ENCODE results near the gene RAMP2.
"Not testable (repeated sequence)": the region's sequence is repeated elsewhere in the genome, so short reads cannot be mapped to it uniquely, and the experiment has no call there.

The RAMP2 gene

DNA sequence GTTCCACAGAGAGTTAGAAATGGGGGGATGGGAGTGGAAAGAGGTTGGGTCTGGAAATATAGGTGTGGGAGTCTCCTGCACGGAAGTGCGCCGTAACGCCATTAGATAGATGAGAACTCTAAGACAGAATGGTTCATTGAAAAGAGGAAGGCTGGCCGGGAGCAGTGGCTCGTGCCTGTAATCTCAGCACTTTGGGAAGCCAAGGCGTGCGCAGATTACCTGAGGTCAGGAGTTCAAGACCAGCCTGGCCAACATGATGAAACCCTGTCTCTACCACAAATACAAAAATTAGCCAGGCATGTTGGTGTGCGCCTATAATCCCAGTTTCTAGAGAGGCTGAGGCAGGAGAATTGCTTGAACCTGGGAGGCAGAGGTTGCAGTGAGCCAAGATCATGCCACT is 7.0 kb downstream of the RAMP2 start:
- DNase-seq (ENCODE audit: extremely low read depth in 1 of 2, low read depth in 1 of 2), result not testable (repeated sequence)

DNA sequence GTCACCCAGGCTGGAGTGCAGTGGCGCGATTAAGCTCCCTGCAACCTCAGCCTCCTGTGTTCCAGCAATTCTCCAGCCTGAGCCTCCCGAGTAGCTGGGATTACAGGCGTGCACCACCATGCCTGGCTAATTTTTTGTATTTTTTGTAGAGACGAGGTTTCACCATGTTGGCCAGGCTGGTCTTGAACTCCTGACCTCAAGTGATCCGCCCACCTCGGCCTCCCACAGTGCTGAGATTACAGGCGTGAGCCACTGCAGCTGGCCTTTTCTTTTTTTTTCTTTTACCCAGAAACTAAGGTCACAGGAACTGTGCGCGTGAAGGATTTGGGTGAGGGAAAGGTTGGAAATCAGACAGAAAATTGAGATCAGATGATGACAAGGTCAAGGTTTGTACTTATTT is 8.9 kb downstream of the RAMP2 start:
- not testable (repeated sequence) for DNase-seq (ENCODE audit: extremely low read depth in 1 of 2, low read depth in 1 of 2)

DNA sequence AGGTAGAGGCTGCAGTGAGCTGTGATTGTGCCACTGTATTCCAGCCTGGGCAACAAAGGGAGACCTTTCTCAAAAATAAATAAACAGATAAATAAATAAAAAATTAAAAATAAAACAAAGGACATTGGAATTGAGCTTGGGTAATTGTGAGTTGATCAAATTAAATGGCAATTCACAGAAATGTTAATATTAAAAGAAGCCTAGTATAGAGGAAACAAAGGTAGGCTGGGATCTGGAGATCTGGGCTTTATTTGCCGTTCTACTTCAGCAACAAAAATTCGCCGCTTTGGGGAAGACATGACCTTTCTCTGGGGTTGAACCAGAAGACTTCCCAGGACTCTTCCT is 11.9 kb downstream of the RAMP2 start:
- no peak for DNase-seq (ENCODE audit: extremely low read depth in 1 of 2, low read depth in 1 of 2)

DNA sequence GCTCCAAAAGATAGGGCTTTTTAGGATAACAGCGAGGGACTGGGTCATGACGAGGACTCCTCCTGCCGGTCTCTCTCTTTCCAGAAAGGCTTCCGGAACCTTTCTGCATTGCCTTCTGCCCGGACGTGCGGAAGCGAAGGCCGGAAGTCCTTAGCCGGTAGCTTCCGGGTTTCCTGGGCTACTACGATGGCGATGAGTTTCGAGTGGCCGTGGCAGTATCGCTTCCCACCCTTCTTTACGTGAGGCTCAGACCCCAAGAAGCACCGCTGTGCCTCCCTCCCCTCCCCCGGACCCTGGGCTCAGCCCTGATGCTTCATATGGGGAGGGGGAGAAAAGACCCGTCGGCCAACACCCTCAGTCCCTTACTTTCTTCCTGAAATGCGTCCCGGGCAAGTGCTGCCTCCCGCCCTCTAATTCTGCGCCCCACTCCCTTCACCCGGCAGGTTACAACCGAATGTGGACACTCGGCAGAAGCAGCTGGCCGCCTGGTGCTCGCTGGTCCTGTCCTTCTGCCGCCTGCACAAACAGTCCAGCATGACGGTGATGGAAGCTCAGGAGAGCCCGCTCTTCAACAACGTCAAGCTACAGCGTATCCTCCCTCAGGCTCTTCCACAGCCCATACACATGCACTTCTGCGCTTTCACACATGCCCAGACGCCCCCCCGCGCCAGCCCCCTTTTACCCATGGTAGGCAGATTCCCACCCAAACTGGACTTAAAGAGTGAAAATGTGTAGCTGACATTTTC is 12.4 kb downstream of the RAMP2 start, which contains the start of gene VPS25:
Gene VPS25, plus strand, starts transcription at position 160 of the 746 bp plus-strand sequence. Its CDS starts 27 bp downstream, at position 187.
- DNase-seq (ENCODE audit: extremely low read depth in 1 of 2, low read depth in 1 of 2), result peak; percentile 39 to 55

DNA sequence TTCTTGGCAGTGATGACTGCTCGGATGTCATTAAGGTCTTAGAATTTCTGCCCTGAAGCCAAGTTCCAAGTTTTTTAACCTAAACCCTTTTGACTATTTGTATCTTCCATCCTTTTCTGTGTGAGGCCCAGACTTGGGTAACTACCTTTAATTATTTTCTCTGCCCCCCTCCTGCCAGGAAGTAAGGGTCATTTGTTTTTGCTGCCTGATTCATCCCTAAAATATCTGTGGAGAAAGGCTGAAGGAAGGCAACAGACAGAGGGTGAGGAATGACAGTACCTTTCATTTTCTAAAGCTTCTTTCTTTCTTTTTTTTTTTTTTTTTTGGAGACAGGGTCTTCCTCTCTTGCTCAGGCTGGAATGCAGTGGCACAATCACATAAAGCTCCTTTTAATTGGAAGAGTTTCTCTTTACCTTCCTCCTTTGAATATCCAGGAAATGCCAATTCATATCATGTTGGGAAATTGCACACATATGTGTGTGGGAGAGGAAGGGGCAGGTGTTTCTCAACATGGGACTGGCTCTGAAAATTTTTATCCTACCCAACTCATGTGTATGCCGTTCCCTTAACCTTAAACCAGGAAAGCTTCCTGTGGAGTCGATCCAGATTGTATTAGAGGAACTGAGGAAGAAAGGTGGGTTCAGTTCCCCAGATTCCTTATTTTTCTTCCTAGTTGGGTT is 13.2 kb downstream of the RAMP2 start:
- no peak for DNase-seq (ENCODE audit: extremely low read depth in 1 of 2, low read depth in 1 of 2)

DNA sequence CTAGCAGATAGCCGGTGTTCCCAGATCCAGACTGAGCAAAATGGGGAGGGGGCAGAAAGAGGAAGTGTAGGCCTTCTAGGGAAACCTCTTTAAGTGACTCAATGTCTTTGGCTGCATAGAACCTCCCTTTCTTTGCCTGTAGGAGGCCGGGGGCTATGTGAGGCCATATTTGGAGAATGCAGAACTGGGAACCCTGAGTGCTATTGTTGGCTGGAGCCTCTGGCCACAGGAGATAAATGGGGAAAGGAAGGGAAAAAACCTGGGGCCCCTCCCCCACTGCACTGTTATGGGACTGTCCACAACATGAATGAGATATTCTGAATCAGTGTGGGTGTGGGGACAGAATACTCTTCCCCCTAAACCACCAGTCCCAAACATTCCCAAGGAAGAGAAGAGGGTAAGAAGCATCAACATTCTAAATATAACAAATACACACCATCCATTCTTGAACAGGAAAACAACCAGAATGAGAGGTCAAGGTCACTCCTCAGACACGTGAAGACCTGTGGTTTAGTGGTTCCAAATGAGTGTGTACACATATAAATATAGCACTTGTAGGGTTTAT is 14.6 kb downstream of the RAMP2 start:
- DNase-seq (ENCODE audit: extremely low read depth in 1 of 2, low read depth in 1 of 2), result no peak

DNA sequence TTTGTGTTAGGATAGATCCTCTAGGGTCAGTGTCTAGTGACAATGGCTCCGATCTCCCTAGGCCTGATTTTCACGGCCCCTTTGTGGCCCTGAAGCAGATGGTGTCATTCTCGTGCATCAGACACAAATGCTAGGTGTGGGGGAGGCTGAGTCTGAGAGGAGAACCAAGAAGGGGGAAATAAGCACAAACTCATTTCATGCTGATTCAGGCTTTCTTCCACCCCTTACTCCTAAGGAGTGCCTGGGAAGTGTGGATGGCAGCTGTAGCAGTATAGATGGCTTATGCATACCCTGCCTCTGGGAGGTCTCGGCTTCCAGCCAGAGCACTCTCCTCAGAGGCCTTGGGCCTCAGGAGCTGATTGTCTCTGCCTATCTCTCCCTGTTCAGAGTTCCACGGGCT is 17.5 kb downstream of the RAMP2 start:
- DNase-seq (ENCODE audit: extremely low read depth in 1 of 2, low read depth in 1 of 2), result no peak

DNA sequence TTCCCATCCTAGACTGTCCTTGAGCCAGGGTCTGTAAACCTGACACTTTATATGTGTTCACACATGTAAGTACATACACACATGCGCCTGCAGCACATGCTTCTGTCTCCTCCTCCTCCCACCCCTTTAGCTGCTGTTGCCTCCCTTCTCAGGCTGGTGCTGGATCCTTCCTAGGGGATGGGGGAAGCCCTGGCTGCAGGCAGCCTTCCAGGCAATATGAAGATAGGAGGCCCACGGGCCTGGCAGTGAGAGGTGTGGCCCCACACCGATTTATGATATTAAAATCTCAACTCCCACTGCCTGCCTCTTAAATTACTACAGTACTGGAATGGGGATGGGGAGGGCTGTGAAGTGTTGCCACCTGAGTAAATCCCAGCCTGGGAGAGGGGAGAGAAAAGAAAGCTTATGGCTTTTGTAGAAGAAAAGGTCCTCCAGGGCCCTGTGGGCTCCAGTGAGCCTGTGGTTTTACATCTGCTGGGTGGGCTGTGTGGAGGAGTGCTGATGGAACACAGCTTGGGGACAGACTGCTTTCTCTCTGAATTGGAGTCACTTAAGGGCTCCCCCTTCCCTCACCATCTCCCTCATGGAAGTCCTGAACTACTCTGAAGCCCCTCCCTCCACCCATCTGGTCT is 18.4 kb downstream of the RAMP2 start:
- no peak for DNase-seq (ENCODE audit: extremely low read depth in 1 of 2, low read depth in 1 of 2)

DNA sequence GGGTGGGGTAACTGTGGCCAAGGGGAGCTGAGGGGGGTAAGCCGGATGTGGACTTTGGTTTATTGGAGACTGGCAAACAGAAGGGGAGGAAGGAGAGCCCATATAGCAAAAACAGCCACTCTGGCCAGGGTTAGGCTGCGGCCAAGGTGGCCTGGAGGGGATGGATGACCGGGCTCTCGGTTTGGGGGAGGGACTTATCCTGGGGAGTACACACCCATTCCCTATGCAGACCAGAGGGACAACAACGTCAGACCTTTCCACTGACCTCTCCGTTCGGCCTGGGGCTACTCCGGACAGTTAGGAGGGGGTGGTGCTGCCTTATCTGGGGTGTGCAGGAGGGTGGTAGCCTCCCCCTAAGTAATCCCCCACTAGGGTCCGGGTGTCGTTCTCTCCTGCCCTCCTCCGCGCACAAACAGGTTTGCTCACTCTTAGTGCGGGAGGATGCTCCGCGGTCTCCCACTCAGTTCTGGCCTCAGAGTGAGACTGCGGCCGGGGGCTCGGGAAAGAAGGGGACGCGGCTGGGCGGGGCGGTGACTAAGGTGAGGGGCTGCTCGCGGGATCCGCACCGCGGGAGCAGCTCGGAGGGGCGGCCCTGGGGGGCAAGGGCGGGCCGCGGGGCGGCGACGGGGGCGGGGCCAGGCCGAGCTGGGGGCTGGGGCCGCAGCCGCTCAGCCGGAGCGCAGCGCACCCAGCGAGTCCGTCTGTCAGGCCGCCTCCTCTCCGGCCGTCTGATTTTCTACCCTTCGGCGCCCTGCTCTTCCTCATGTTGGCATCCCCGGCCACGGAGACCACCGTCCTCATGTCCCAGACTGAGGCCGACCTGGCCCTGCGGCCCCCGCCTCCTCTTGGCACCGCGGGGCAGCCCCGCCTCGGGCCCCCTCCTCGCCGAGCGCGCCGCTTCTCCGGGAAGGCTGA is 19.2 kb downstream of the RAMP2 start, which contains the start of gene WNK4:
Gene WNK4, plus strand, starts transcription at position 675 of the 915 bp plus-strand sequence. Its CDS starts 89 bp downstream, at position 764.
- DNase-seq (ENCODE audit: extremely low read depth in 1 of 2, low read depth in 1 of 2), result no peak

DNA sequence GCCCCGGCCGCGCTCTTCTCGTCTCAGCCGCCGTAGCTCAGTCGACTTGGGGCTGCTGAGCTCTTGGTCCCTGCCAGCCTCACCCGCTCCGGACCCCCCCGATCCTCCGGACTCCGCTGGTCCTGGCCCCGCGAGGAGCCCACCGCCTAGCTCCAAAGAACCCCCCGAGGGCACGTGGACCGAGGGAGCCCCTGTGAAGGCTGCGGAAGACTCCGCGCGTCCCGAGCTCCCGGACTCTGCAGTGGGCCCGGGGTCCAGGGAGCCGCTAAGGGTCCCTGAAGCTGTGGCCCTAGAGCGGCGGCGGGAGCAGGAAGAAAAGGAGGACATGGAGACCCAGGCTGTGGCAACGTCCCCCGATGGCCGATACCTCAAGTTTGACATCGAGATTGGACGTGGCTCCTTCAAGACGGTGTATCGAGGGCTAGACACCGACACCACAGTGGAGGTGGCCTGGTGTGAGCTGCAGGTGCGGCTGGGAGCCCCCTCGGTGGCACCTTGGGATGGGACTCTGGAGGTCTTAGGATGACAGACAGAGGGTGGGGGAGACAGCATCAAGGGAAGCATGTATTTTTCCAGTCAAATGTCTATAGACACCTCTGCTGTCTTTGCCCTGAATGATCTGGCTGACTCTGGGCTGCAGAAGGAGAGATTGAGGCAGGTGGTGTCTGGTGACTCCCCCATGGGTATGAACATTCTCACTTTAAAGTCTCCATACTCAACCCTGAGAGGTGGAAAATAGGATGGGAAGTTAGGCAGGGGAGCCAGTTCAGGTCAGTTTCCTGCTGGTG is 20.0 kb downstream of the RAMP2 start:
- no peak for DNase-seq (ENCODE audit: extremely low read depth in 1 of 2, low read depth in 1 of 2)

DNA sequence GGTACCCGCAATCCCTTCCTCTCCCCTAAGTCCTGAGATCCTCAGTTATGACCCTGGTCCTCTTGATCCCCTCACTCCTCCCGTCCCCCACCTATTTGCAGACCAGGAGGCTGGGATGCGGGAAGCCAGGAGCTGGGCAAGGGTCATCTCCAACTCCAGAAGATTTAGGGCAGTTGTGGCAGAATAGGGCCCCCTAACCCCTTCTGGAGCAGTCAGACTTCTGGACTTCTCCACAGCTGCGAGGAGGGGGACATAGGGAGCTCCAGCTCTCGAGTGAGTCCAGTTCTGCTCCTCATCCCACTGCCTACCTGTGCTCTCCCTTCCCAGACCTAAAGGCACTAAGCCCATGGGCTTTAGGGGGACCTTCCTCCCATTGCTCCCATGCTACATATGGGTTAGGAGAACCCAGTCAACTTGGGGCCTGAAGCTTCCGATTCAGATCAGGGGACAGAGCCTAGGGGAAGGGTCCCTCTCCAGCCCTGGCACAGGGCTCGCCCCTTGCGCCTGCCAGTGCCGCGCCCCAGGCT is 20.7 kb downstream of the RAMP2 start:
- no peak for DNase-seq (ENCODE audit: extremely low read depth in 1 of 2, low read depth in 1 of 2)

DNA sequence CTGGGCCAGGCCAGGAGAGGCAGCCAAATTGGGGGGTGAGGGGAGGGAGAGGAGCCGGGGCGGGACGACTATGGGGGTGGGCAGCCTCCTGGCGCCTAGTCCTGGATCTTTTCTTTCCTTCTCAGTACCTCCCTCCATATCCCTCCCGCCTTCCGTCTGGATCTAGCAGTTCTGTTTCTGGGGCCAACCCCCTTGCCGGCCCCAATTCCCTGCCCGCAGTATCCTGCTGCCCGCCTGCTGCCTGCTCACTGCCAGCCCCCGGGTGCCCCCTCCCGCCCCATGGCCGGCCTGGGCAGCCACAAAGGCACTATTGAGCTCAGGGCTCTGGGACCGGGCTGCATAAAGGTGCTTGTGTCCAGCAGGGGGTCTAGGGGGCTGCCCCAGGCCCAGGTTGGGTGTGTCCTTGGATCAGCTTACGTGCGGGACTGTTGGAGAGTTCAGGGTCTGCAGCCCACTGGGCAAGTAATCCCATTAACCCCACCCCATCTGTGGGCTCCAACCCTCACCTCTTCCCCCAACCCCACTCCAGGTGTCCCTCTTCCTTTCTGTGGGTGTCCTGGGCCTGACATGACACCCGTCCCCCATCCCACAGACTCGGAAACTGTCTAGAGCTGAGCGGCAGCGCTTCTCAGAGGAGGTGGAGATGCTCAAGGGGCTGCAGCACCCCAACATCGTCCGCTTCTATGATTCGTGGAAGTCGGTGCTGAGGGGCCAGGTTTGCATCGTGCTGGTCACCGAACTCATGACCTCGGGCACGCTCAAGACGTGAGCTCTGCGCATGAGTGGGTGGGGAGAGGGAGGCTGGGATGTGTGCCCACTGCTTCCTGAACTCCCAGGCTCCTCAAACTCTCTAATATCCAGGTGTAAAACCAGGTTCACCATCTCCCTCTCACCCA is 21.4 kb downstream of the RAMP2 start:
- DNase-seq (ENCODE audit: extremely low read depth in 1 of 2, low read depth in 1 of 2), result no peak

DNA sequence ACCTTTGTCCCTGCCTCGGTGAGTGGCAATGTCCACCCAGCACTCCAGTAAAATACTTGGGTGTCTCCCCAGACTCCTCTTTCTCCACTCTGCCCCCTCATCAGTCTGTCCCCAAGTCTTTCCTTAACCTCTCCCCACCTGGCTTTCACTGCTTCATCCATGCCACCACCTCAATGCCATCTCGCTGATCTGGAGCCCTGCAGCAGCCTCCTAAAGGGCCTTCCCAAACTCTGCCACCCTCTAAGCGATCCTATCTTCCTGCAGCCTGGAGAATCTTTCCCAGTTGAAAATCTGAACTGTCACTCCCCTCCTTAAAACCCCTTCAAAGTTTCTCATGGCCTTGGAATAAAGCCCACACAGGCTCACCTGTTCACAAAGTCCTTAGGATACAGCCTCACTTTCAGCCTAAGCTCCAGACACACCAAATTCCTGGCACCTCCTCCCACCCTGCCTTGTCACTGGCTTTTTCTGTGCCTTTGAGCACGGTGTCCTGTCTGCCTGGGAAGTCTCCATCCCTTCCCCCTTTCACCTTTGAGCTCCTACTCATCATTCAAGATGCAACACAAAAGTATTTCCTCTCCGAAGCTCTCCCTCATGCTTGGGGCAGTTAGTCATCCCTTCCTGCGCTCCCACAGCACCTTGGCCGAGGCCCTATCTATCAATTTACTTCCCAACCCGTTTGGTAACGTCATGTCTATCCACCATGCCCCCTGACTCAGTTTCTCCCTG is 22.2 kb downstream of the RAMP2 start:
- DNase-seq (ENCODE audit: extremely low read depth in 1 of 2, low read depth in 1 of 2), result no peak

DNA sequence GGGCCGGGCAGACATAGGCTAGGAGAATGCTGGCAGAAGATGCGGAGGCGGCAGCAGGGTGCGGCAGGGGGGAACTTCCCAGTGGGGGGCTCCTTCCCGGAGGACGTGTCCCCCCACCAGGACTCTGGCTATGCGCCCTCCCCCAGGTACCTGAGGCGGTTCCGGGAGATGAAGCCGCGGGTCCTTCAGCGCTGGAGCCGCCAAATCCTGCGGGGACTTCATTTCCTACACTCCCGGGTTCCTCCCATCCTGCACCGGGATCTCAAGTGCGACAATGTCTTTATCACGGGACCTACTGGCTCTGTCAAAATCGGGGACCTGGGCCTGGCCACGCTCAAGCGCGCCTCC is 22.7 kb downstream of the RAMP2 start:
- DNase-seq (ENCODE audit: extremely low read depth in 1 of 2, low read depth in 1 of 2), result no peak

DNA sequence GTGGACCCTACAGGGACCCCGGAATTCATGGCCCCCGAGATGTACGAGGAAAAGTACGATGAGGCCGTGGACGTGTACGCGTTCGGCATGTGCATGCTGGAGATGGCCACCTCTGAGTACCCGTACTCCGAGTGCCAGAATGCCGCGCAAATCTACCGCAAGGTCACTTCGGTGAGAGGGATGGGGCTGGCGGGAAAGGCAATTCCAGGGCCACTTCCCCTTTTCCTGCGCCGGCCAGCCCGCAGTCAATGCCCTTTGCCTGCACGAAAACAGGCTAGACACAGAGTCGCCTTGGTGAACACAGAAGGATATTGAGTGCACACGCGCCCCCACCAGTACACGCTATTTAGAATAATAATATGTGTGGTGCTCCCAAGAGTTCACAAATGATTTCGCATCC is 23.4 kb downstream of the RAMP2 start:
- DNase-seq (ENCODE audit: extremely low read depth in 1 of 2, low read depth in 1 of 2), result no peak

DNA sequence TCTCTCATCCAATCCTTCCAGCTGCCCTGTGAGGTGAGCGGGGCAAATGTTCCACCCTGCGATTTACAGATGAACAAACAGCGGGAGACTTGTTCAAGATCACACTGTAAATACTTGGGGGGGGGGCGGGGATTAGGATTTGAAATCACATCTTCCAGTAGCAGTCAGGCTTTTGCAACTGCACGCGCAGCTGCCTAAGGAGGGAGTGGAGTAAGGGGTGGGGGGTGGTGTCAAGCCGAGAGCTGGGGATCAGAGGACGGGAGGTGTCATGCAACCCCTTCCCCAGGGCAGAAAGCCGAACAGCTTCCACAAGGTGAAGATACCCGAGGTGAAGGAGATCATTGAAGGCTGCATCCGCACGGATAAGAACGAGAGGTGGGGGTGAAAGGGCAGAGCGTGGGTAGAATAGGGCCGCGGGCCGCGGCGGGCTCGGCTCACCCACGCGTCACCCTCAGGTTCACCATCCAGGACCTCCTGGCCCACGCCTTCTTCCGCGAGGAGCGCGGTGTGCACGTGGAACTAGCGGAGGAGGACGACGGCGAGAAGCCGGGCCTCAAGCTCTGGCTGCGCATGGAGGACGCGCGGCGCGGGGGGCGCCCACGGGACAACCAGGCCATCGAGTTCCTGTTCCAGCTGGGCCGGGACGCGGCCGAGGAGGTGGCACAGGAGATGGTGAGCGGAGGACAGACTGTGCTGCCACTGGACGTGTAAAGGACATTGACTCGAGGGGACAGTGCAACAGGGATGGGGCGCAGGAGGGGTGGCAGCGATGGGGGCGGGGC is 24.0 kb downstream of the RAMP2 start:
- DNase-seq (ENCODE audit: extremely low read depth in 1 of 2, low read depth in 1 of 2), result no peak

DNA sequence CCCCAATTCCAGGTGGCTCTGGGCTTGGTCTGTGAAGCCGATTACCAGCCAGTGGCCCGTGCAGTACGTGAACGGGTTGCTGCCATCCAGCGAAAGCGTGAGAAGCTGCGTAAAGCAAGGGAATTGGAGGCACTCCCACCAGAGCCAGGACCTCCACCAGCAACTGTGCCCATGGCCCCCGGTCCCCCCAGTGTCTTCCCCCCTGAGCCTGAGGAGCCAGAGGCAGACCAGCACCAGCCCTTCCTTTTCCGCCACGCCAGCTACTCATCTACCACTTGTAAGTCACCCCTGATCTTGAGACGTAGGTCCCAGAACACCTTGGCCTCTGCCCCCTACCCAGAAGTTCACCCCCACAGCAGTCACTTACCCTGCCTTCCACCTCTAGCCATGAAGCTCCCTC is 26.2 kb downstream of the RAMP2 start:
- DNase-seq (ENCODE audit: extremely low read depth in 1 of 2, low read depth in 1 of 2), result no peak
